ENCODE measurements around the gene C15orf61. TPM values are rescaled to one million over a fixed set of nuclear protein-coding genes. Genes with fewer than 3 reads are reported as not detected.

The C15orf61 gene
- total and polyA plus RNA-seq, 11 donors: 3.6 to 11.7 (median 9.9) TPM

GRCh38 chr15:67509918-67510317 is 11.0 kb upstream of the C15orf61 start:
- Histone ChIP-seq H3K36me3 (peaks cover 0 to 59% (median 20%) of the 10 kb centered on the region in 9 donors), H3K27ac (no peak overlapping the region), H3K9me3 (no peaks in the 10 kb centered on the region), H3K4me3 (no peak overlapping the region), H3K4me1 (peaks cover 0 to 6% (median 0%) of the 10 kb centered on the region in 12 donors), H3K27me3 (no peaks in the 10 kb centered on the region)
- intact Hi-C loops (cut with DNase I): loop anchor here in 1 of 10 donors (10.0 kb wide), 1 partner anchor 325 kb away; no protein-coding TSS in a partner anchor
- no peak for ATAC-seq
- DNase-seq: no peak
- WGBS, 4 donors: 89 to 96% (median 96%) methylated on average over 4 of the region's 4 CpGs
- TF ChIP-seq CTCF (IDR thresholded peaks at IDR 0.05) (no peak), POLR2A (IDR thresholded peaks at IDR 0.05) (no peak)

GRCh38 chr15:67510597-67511190 is 10.2 kb upstream of the C15orf61 start:
- Histone ChIP-seq H3K27me3 (no peaks in the 10 kb centered on the region), H3K9me3 (no peaks in the 10 kb centered on the region), H3K36me3 (peaks cover 0 to 67% (median 24%) of the 10 kb centered on the region in 9 donors), H3K4me1 (peaks cover 0 to 6% (median 0%) of the 10 kb centered on the region in 12 donors), H3K27ac (no peak overlapping the region), H3K4me3 (no peak overlapping the region)
- ATAC-seq (no peak), DNase-seq (no peak)
- intact Hi-C loops (cut with DNase I): loop anchor here in 1 of 10 donors (10.0 kb wide), 1 partner anchor 324 kb away; no protein-coding TSS in a partner anchor
- 93 to 96% (median 95%) methylated on average over 7 of the region's 7 CpGs for WGBS, 4 donors
- TF ChIP-seq CTCF (IDR thresholded peaks at IDR 0.05) (no peak), POLR2A (IDR thresholded peaks at IDR 0.05) (no peak)

- H3K36me3 ChIP-seq: peaks cover 0 to 75% (median 24%) of the 10 kb centered on the region in 9 donors
These were observed 9.3 kb upstream of the C15orf61 start for GRCh38 chr15:67511606-67512005.

More at GRCh38 chr15:67511606-67512005, 9.3 kb upstream of the C15orf61 start:
- H3K27me3 ChIP-seq: no peaks in the 10 kb centered on the region
- ATAC-seq (no peak), DNase-seq (no peak)
- H3K9me3 ChIP-seq: no peaks in the 10 kb centered on the region
- H3K27ac ChIP-seq: no peak overlapping the region
- H3K4me3 ChIP-seq: no peak overlapping the region
- H3K4me1 ChIP-seq: peaks cover 0 to 6% (median 0%) of the 10 kb centered on the region in 12 donors
- intact Hi-C loops (cut with DNase I): loop anchor here in 1 of 10 donors (10.0 kb wide), 1 partner anchor 323 kb away; no protein-coding TSS in a partner anchor
- 93 to 97% (median 95%) methylated on average over 3 of the region's 3 CpGs for WGBS, 4 donors
- TF ChIP-seq CTCF (IDR thresholded peaks at IDR 0.05): no peak
- no peak for TF ChIP-seq POLR2A (IDR thresholded peaks at IDR 0.05)

Measured in heart left ventricle (tissue), 16 donors.